Stomach (tissue), 9 donors: ENCODE results near the gene NCK2. TPM values are rescaled to one million over a fixed set of nuclear protein-coding genes. Genes with fewer than 3 reads are reported as not detected.

Experiments
- DNase-seq, 2 donors: peaks; one replicate each; pipeline versions ENCODE4 v3.0.0 to v3.0.0-alpha.2; 2013 to 2019
- H3K27ac ChIP-seq, 5 donors: fragments of 200-600 bp in 4 of 5; sonication (generic) in 4 of 5; one replicate each; pipeline ENCODE4 v1.5.1; 2013 to 2019; ENCODE audit warnings: mild to moderate bottlenecking in 1 of 5, moderate library complexity in 1 of 5
- H3K27me3 ChIP-seq, 3 donors: fragments of 200-600 bp; sonication (generic); one replicate each; pipeline ENCODE4 v1.5.1; 2017 to 2019; ENCODE audit warnings: mixed run types in 1 of 3
- H3K36me3 ChIP-seq, 4 donors: fragments of 200-600 bp; sonication (generic); 1 replicate in 3 of 4; 2 replicates in 1 of 4; pipeline ENCODE4 v1.5.1; 2016 to 2019
- H3K4me1 ChIP-seq, 4 donors: fragments of 200-600 bp; sonication (generic); one replicate each; pipeline ENCODE4 v1.5.1; 2016 to 2019
- H3K4me3 ChIP-seq, 4 donors: fragments of 200-600 bp; sonication (generic) in 3 of 4; one replicate each; pipeline ENCODE4 v1.5.1; 2016 to 2019; ENCODE audit warnings: mild to moderate bottlenecking in 1 of 4
- H3K9me3 ChIP-seq, 4 donors: fragments of 200-600 bp; sonication (generic); one replicate each; pipeline ENCODE4 v1.5.1; 2016 to 2019
- CTCF ChIP-seq, 7 experiments: fragments of 450-650 bp in 4 of 7; fragments of 200-600 bp in 3 of 7; sonication (generic) in 3 of 7; IDR thresholded peaks; one replicate each; pipeline ENCODE4 v1.5.1; 2016 to 2019; ENCODE audit warnings: antibody characterized with exemption in 7 of 7, control low read depth in 2 of 7, mild to moderate bottlenecking in 1 of 7
- EP300 ChIP-seq: sonication (generic); formaldehyde crosslinking; IDR thresholded peaks from one replicate; pipeline ENCODE4 v1.6.1; 2017; ENCODE audit warnings: antibody characterized with exemption
- POLR2A ChIP-seq, 4 donors: fragments of 450-650 bp; IDR thresholded peaks; one replicate each; pipeline ENCODE4 v1.6.1; 2016; ENCODE audit warnings: antibody characterized with exemption in 4 of 4, control low read depth in 2 of 4, mild to moderate bottlenecking in 1 of 4, moderate library complexity in 1 of 4
- POLR2AphosphoS5 ChIP-seq, 3 donors: sonication (generic); formaldehyde crosslinking; IDR thresholded peaks; one replicate each; pipeline ENCODE4 v1.6.1; 2016; ENCODE audit warnings: antibody characterized with exemption in 3 of 3
- WGBS, 5 donors: extraction: QIAGEN DNeasy Blood & Tissue Kit in 3 of 5; methylation state at CpG; one replicate each; pipeline versions ENCODE4 v1.1.5 to v1.1.7; 2013 to 2018; 5-methylcytosine and 5-hydroxymethylcytosine counted together
- intact Hi-C: fragments of 100-400 bp; cut with DNase I; formaldehyde crosslinking; loops from one replicate; pipeline ENCODE4 v1.15.1; 2023; ENCODE audit warnings: low total_unique reads
- polyA plus RNA-seq, 3 donors: library from polyadenylated mRNA; stranded (reverse); fragments of 200-250 nt; gene quantifications; one replicate each; pipeline ENCODE4 v1.2.3, GENCODE V29; 2013
- total RNA-seq, 5 donors: library from RNA; depleted of rRNA; stranded (reverse); fragments of >200 nt; gene quantifications; one replicate each; pipeline versions ENCODE4 v1.1.0 to v1.2.3, GENCODE V29; 2014 to 2016
- donor health status: healthy with polysubstance abuse.
- donor health status: Bipolar disorder and iron deficiency.
- donor health status: healthy.

The NCK2 gene
- total and polyA plus RNA-seq, 8 donors, result 23.1 to 88.9 (median 42.6) TPM

DNA sequence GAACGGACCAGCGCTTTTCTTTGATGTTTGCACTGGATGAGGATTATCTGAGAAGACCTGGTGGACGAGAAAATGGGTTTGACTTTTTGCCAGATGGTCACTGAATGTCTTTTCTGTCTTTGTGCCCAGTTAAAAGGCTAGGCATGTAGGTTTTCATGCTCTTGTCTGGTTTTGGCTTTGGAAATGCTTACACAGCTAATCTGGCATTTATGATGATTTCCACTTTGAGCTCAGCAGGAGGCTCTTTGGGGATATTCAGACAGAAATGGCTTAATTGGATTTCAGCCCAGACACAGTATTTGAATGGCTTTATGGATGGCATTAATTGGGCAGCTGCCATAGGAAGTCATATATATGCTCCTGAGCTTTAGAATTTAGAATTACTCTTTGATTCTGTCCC, 59.6 kb downstream of the NCK2 start:
- DNase-seq, result peak in 1 of 2 donors; percentile 54
- intact Hi-C loops, result no loop called here
- H3K4me3 ChIP-seq, result no peak overlapping the region
- WGBS, 5 donors, result 28 to 63% (median 40%) methylated on average over 3 of the region's 3 CpGs
- peak overlapping the region in 1 of 5 donors; percentile 4 for H3K27ac ChIP-seq
- H3K4me1 ChIP-seq, result peaks cover 22 to 81% (median 51%) of the 10 kb centered on the region in 4 donors
- H3K27me3 ChIP-seq, result no peaks in the 10 kb centered on the region
- TF ChIP-seq POLR2AphosphoS5 (IDR thresholded peaks at IDR 0.05) (no peak), CTCF (IDR thresholded peaks at IDR 0.05) (no peak), POLR2A (IDR thresholded peaks at IDR 0.05) (no peak), EP300 (no peak)
- no peaks in the 10 kb centered on the region for H3K9me3 ChIP-seq
- no peaks in the 10 kb centered on the region for H3K36me3 ChIP-seq

DNA sequence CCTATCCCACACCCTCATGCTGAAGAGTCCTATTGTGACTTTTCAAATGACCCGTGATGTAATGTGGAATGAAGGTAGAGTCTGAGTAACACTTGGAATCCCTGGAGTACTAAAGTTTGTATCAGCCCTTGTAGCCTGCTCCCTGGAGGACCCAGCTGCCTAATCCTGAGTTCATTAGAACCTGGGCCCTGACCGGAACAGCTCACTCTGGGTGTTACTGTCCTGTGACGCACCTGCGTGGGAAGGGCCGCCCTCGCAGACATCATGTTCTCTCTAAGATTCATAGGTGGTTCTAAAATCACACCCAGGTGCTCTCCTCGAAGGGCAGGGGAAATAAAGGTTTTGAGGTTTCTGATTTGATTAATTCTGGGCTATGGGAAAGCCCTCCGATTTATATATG, 62.3 kb downstream of the NCK2 start:
- H3K27me3 ChIP-seq, result no peaks in the 10 kb centered on the region
- no peak overlapping the region for H3K4me3 ChIP-seq
- no peak for TF ChIP-seq CTCF (IDR thresholded peaks at IDR 0.05)
- no peak for TF ChIP-seq POLR2AphosphoS5 (IDR thresholded peaks at IDR 0.05)
- TF ChIP-seq EP300, result no peak
- no peak for TF ChIP-seq POLR2A (IDR thresholded peaks at IDR 0.05)
- peaks cover 25 to 81% (median 55%) of the 10 kb centered on the region in 4 donors for H3K4me1 ChIP-seq
- intact Hi-C loops, result no loop called here
- no peaks in the 10 kb centered on the region for H3K9me3 ChIP-seq
- DNase-seq, result no peak
- H3K27ac ChIP-seq, result no peak overlapping the region
- 85 to 95% (median 89%) methylated on average over 8 of the region's 8 CpGs for WGBS, 5 donors
- H3K36me3 ChIP-seq, result no peaks in the 10 kb centered on the region

GRCh38 chr2:105808423-105809096, 63.8 kb downstream of the NCK2 start:
- no peaks in the 10 kb centered on the region for H3K9me3 ChIP-seq
- no peak overlapping the region for H3K4me3 ChIP-seq
- intact Hi-C loops, result no loop called here
- WGBS, 5 donors, result 87 to 93% (median 91%) methylated on average over 8 of the region's 8 CpGs
- no peaks in the 10 kb centered on the region for H3K36me3 ChIP-seq
- H3K27ac ChIP-seq, result no peak overlapping the region
- peaks cover 23 to 81% (median 55%) of the 10 kb centered on the region in 4 donors for H3K4me1 ChIP-seq
- no peaks in the 10 kb centered on the region for H3K27me3 ChIP-seq
- DNase-seq, result no peak
- TF ChIP-seq POLR2AphosphoS5 (IDR thresholded peaks at IDR 0.05) (no peak), CTCF (IDR thresholded peaks at IDR 0.05) (no peak), EP300 (no peak), POLR2A (IDR thresholded peaks at IDR 0.05) (no peak)

- Histone ChIP-seq H3K27me3 (no peaks in the 10 kb centered on the region), H3K4me3 (no peak overlapping the region), H3K27ac (no peak overlapping the region), H3K4me1 (peaks cover 23 to 81% (median 55%) of the 10 kb centered on the region in 4 donors), H3K36me3 (no peaks in the 10 kb centered on the region), H3K9me3 (no peaks in the 10 kb centered on the region)
- TF ChIP-seq CTCF (IDR thresholded peaks at IDR 0.05) (no peak), POLR2AphosphoS5 (IDR thresholded peaks at IDR 0.05) (no peak), EP300 (no peak), POLR2A (IDR thresholded peaks at IDR 0.05) (no peak)
- DNase-seq, result no peak
- 75 to 96% (median 90%) methylated on average over 4 of the region's 4 CpGs for WGBS, 5 donors
- intact Hi-C loops, result no loop called here
Observed at GRCh38 chr2:105809097-105809473, 64.4 kb downstream of the NCK2 start.
